PC-3 (cell line): ENCODE results near the gene CMTM2. TPM values are rescaled to one million over a fixed set of nuclear protein-coding genes. Genes with fewer than 3 reads are reported as not detected.
"Not testable (repeated sequence)": the region's sequence is repeated elsewhere in the genome, so short reads cannot be mapped to it uniquely, and the experiment has no call there.

Experiments
- ATAC-seq: fragments of 200-7000 bp; cut with Tn5 transposase; 2 replicates; pipeline ENCODE4 v1.9.1; 2020; ENCODE audit warnings: mild to moderate bottlenecking, moderate library complexity
- BruUV-seq: library from RNA; stranded (reverse); fragments of 400-500 nt; replicated peaks from 2 replicates; lab custom pipeline; 2021; lab: Mats Ljungman, UMichigan
- CTCF ChIA-PET: fragments of 300-600 bp; sonication (Branson Sonifier 250); formaldehyde crosslinking; loops from one replicate; lab custom pipeline; 2022; ENCODE audit warnings: antibody characterized with exemption; lab: Charles Lee
- POLR2A ChIA-PET: fragments of 300-600 bp; sonication (Branson Sonifier 250); formaldehyde crosslinking; loops from one replicate; lab custom pipeline; 2022; ENCODE audit warnings: antibody characterized with exemption; ENCODE audit not compliant: unreplicated experiment; lab: Charles Lee
- DNase-seq: peaks from one replicate; pipeline ENCODE4 v3.0.0-alpha.2; 2015
- H2AFZ ChIP-seq: fragments of 300-600 bp; sonication (generic); 2 replicates; pipeline ENCODE4 v1.6.0; 2016; ENCODE audit warnings: antibody characterized with exemption, low read length
- H3F3A ChIP-seq: fragments of 300-600 bp; sonication (generic); one replicate; pipeline ENCODE4 v1.6.0; 2017; ENCODE audit warnings: antibody characterized with exemption, low read length, control low read depth, mild to moderate bottlenecking; ENCODE audit not compliant: unreplicated experiment
- H3K27ac ChIP-seq: fragments of 300-600 bp; sonication (generic); 2 replicates; pipeline ENCODE4 v1.5.1; 2016; ENCODE audit warnings: mild to moderate bottlenecking, low read length
- H3K27me3 ChIP-seq: fragments of 300-600 bp; sonication (generic); 2 replicates; pipeline ENCODE4 v1.6.1; 2016; ENCODE audit warnings: low read length, mixed read lengths
- H3K36me3 ChIP-seq: fragments of 300-600 bp; sonication (generic); 2 replicates; pipeline ENCODE4 v1.6.1; 2016; ENCODE audit warnings: low read depth, mixed run types, low read length, mixed read lengths
- H3K4me1 ChIP-seq: fragments of 300-600 bp; sonication (generic); 2 replicates; pipeline ENCODE4 v1.5.1; 2016; ENCODE audit warnings: low read length; ENCODE audit not compliant: insufficient read depth
- H3K4me2 ChIP-seq: fragments of 300-600 bp; sonication (generic); 2 replicates; pipeline ENCODE4 v1.6.0; 2016; ENCODE audit warnings: low read length
- H3K4me3 ChIP-seq: fragments of 300-600 bp; sonication (generic); 2 replicates; pipeline ENCODE4 v1.5.1; 2016; ENCODE audit warnings: mild to moderate bottlenecking, low read length, mixed read lengths
- H3K79me2 ChIP-seq: fragments of 300-600 bp; sonication (generic); 2 replicates; pipeline ENCODE4 v1.6.1; 2017; ENCODE audit warnings: low read length, mixed read lengths
- H3K9ac ChIP-seq: fragments of 300-600 bp; sonication (generic); 2 replicates; pipeline ENCODE4 v1.6.0; 2016; ENCODE audit warnings: mild to moderate bottlenecking, low read length
- H3K9me2 ChIP-seq: fragments of 300-600 bp; sonication (generic); replicated peaks from 2 replicates; pipeline ENCODE4 v1.6.1; 2016; ENCODE audit warnings: mixed run types, low read length, mixed read lengths
- H3K9me3 ChIP-seq: fragments of 300-600 bp; sonication (generic); 2 replicates; pipeline ENCODE4 v1.6.1; 2016; ENCODE audit warnings: low read length, mixed read lengths
- H4K20me1 ChIP-seq: fragments of 300-600 bp; sonication (generic); 2 replicates; pipeline ENCODE4 v1.6.1; 2016; ENCODE audit warnings: low read length, mixed read lengths
- CTCF ChIP-seq: fragments of 300-600 bp; sonication (generic); conservative IDR thresholded peaks from 2 replicates; pipeline ENCODE4 v1.5.1; 2017; ENCODE audit warnings: antibody characterized with exemption, low read depth, mild to moderate bottlenecking, low read length
- EZH2 ChIP-seq: fragments of 300-600 bp; sonication (generic); IDR thresholded peaks from one replicate; pipeline ENCODE4 v1.6.1; 2017; ENCODE audit warnings: antibody characterized with exemption, mild to moderate bottlenecking, low read length; ENCODE audit not compliant: unreplicated experiment
- EZH2phosphoT487 ChIP-seq: fragments of 300-600 bp; sonication (generic); IDR thresholded peaks from 2 replicates; pipeline ENCODE4 v1.6.1; 2018; ENCODE audit warnings: mild to moderate bottlenecking, antibody characterized with exemption, low read length, borderline replicate concordance
- intact Hi-C: fragments of 100-400 bp; cut with micrococcal nuclease; formaldehyde crosslinking; loops from 2 replicates; pipeline ENCODE4 v1.9.0; 2023
- total RNA-seq: library from RNA; depleted of rRNA; stranded (reverse); fragments of >200 nt; gene quantifications from 2 replicates; pipeline ENCODE4 v1.2.3, GENCODE V29; 2014

CMTM2 gene
- total RNA-seq, 1 experiment from 2014 or later, result not detected

GRCh38 chr16:66566051-66566901 is 13.0 kb upstream of the CMTM2 start, which contains the start of gene CMTM1:
TSS of gene CMTM1 (plus strand) at chr16:66566439. CDS start at chr16:66566514, 75 bp downstream.
- Histone ChIP-seq H3K36me3 (no peaks in the 10 kb centered on the region), H3K27ac (no peak within 1 kb of the TSS), H3K27me3 (no peaks in the 10 kb centered on the region), H3K9me3 (no peaks in the 10 kb centered on the region), H2AFZ (no peak within 1 kb of the TSS), H4K20me1 (no peaks in the 10 kb centered on the region), H3K9ac (no peak within 1 kb of the TSS), H3F3A (no peaks in the 10 kb centered on the region), H3K9me2 (no peaks in the 10 kb centered on the region), H3K79me2 (no peaks in the 10 kb centered on the region), H3K4me3 (no peak within 1 kb of the TSS), H3K4me1 (peaks cover 12% of the 10 kb centered on the region), H3K4me2 (no peak within 1 kb of the TSS)
- POLR2A ChIA-PET, result no interaction called here
- intact Hi-C loops, result no loop called here
- no peak for TF ChIP-seq EZH2phosphoT487
- TF ChIP-seq EZH2, result no peak
- no peak for TF ChIP-seq CTCF
- DNase-seq, result no peak
- ATAC-seq, result no peak
- CTCF ChIA-PET, result no interaction called here
- BruUV-seq, result no TSS peak

DNA sequence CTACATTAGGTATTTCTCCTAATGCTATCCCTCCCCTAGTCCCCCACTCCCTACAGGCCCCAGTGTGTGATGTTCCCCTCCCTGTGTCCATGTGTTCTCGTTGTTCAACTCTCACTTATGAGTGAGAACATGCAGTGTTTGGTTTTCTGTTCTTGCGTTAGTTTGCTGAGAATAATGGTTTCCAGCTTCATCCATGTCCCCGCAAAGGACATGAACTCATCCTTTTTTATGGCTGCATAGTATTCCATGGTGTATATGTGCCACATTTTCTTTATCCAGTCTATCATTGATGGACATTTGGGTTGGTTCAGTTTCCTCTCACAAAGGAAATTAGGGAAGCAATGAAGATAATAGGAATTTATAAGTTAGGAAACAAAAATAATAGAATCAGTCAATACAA is 12.0 kb upstream of the CMTM2 start:
- H3F3A ChIP-seq, intact Hi-C loops, H3K4me3 ChIP-seq, ATAC-seq, POLR2A ChIA-PET, H3K79me2 ChIP-seq, DNase-seq, CTCF ChIA-PET, H2AFZ ChIP-seq, H3K27ac ChIP-seq, BruUV-seq, H3K27me3 ChIP-seq, H3K36me3 ChIP-seq, H3K9me3 ChIP-seq, H3K4me2 ChIP-seq, H3K9me2 ChIP-seq, H3K9ac ChIP-seq, H4K20me1 ChIP-seq: not testable (repeated sequence)
- peaks cover 12% of the 10 kb centered on the region for H3K4me1 ChIP-seq

DNA sequence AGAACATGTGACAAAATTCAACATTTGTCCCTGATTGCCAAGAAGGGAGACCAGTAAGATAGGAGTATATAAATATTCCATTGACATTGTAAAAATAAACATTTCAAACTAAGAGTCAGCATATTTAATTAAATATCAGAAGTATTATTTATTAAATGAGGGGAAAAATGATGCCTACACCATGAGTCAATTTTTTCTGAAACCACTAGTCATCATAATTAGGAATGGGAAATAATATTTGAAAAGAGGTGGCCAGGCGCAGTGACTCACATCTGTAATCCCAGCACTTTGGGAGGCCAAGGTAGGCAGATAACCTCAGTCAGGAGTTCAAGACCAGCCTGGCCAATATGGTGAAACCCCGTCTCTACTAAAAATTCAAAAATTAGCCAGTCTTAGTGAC is 10.9 kb upstream of the CMTM2 start:
- Histone ChIP-seq H3K36me3 (no peaks in the 10 kb centered on the region), H3K27me3 (no peaks in the 10 kb centered on the region), H3K9me3 (no peaks in the 10 kb centered on the region), H3K9ac (no peak overlapping the region), H3K4me2 (no peak overlapping the region), H3K9me2 (no peaks in the 10 kb centered on the region), H3K79me2 (no peaks in the 10 kb centered on the region), H2AFZ (no peak overlapping the region), H4K20me1 (no peaks in the 10 kb centered on the region), H3K27ac (no peak overlapping the region), H3F3A (no peaks in the 10 kb centered on the region), H3K4me3 (no peak overlapping the region), H3K4me1 (peaks cover 12% of the 10 kb centered on the region)
- BruUV-seq, result no TSS peak
- no peak for TF ChIP-seq EZH2
- TF ChIP-seq CTCF, result no peak
- no peak for TF ChIP-seq EZH2phosphoT487
- DNase-seq (no peak), ATAC-seq (no peak)
- intact Hi-C loops, result no loop called here
- ChIA-PET CTCF (no interaction called here), POLR2A (no interaction called here)
